Skin epidermis (tissue), 12 donors: Measurements from ENCODE around the gene GPR37.

ENCODE experiments used
- H3K27ac ChIP-seq, 21 experiments: fragments of 200-600 bp; sonication (generic) in 11 of 21; one replicate each; pipeline ENCODE4 v1.5.0; 2020; ENCODE audit warnings: mild to moderate bottlenecking in 3 of 21, inconsistent platforms in 2 of 21, moderate library complexity in 2 of 21
- H3K4me3 ChIP-seq, 7 experiments: fragments of 200-600 bp; sonication (generic) in 2 of 7; one replicate each; pipeline ENCODE4 v1.5.0; 2020; ENCODE audit warnings: inconsistent platforms in 2 of 7, mild to moderate bottlenecking in 2 of 7, moderate library complexity in 1 of 7

Gene GPR37

GRCh38 chr7:124765401-124766352, at the start of gene GPR37:
TSS of gene GPR37 (minus strand) at chr7:124765792. CDS start at chr7:124764976, 816 bp downstream.
- H3K27ac ChIP-seq, result peak within 1 kb of the TSS in 11 of 21 experiments; percentile 25 to 79 (median 49)
- H3K4me3 ChIP-seq, result peak within 1 kb of the TSS; percentile 31 to 59 (median 37)

- Histone ChIP-seq H3K27ac (no peak overlapping the region), H3K4me3 (no peak overlapping the region)
Observed at GRCh38 chr7:124813994-124814798, 48.6 kb upstream of the GPR37 start.

GRCh38 chr7:124812764-124813163, 47.2 kb upstream of the GPR37 start:
- no peak overlapping the region for H3K4me3 ChIP-seq
- H3K27ac ChIP-seq, result no peak overlapping the region

- H3K4me3 ChIP-seq, result no peak overlapping the region
- no peak overlapping the region for H3K27ac ChIP-seq
Observed at GRCh38 chr7:124811341-124811740, 45.7 kb upstream of the GPR37 start.

- H3K4me3 ChIP-seq, result no peak overlapping the region
- no peak overlapping the region for H3K27ac ChIP-seq
Observed at GRCh38 chr7:124810605-124811004, 45.0 kb upstream of the GPR37 start.

GRCh38 chr7:124808206-124808605, 42.6 kb upstream of the GPR37 start:
- Histone ChIP-seq H3K27ac (no peak overlapping the region), H3K4me3 (no peak overlapping the region)

GRCh38 chr7:124801330-124801895, 35.8 kb upstream of the GPR37 start:
- Histone ChIP-seq H3K4me3 (no peak overlapping the region), H3K27ac (no peak overlapping the region)

- no peak overlapping the region for H3K4me3 ChIP-seq
- no peak overlapping the region for H3K27ac ChIP-seq
Observed at GRCh38 chr7:124800386-124800785, 34.8 kb upstream of the GPR37 start.

- no peak overlapping the region for H3K4me3 ChIP-seq
- no peak overlapping the region for H3K27ac ChIP-seq
Observed at GRCh38 chr7:124799448-124799847, 33.9 kb upstream of the GPR37 start.

- no peak overlapping the region for H3K4me3 ChIP-seq
Observed at GRCh38 chr7:124796771-124797170, 31.2 kb upstream of the GPR37 start.

GRCh38 chr7:124792696-124793095, 27.1 kb upstream of the GPR37 start:
- no peak overlapping the region for H3K27ac ChIP-seq
- no peak overlapping the region for H3K4me3 ChIP-seq

More at GRCh38 chr7:124796771-124797170, 31.2 kb upstream of the GPR37 start:
- H3K27ac ChIP-seq, result no peak overlapping the region

GRCh38 chr7:124792002-124792401, 26.4 kb upstream of the GPR37 start:
- no peak overlapping the region for H3K27ac ChIP-seq
- H3K4me3 ChIP-seq, result no peak overlapping the region

GRCh38 chr7:124791426-124791825, 25.8 kb upstream of the GPR37 start:
- H3K27ac ChIP-seq, result no peak overlapping the region
- H3K4me3 ChIP-seq, result no peak overlapping the region

- no peak overlapping the region for H3K4me3 ChIP-seq
- no peak overlapping the region for H3K27ac ChIP-seq
Observed at GRCh38 chr7:124790645-124791044, 25.1 kb upstream of the GPR37 start.

GRCh38 chr7:124785994-124786393, 20.4 kb upstream of the GPR37 start:
- Histone ChIP-seq H3K4me3 (no peak overlapping the region), H3K27ac (no peak overlapping the region)

- Histone ChIP-seq H3K4me3 (no peak overlapping the region), H3K27ac (no peak overlapping the region)
Observed at GRCh38 chr7:124784879-124785818, 19.6 kb upstream of the GPR37 start.

- Histone ChIP-seq H3K4me3 (no peak overlapping the region), H3K27ac (no peak overlapping the region)
Observed at GRCh38 chr7:124783271-124783670, 17.7 kb upstream of the GPR37 start.

GRCh38 chr7:124781907-124782734, 16.5 kb upstream of the GPR37 start:
- H3K4me3 ChIP-seq, result no peak overlapping the region
- no peak overlapping the region for H3K27ac ChIP-seq
